ENCODE data around the gene SPATA31C1.

DNA sequence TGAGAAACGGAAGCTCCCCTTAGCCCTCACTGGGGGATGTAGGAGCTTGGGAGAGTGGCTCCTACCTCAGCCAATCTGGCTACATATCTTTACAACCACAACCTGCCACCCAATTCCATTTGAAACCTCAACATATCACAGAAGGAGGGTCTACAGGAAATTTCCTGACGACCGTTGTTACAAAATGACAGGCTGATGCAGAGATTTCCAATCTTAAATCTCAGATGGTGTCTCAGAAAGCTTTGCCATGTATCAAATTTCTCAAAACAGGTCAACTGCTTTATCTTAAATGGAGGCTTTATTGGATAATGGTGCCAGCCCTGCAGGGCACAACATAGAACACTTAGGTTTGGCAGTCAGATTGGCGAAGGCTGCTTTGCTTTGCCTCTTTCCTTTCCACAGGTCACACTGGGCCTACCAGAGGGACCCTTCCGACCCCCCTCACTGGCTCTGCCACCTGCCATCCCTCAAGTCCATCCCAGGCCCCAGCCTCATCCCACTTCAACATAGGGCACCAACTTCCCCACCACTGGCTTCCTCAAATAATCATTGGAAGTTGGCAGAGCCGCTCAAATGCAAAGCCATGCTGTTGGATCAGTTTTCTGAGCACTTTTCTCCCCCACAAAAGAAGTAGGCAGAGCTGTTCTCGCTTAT is 46.2 kb upstream of the SPATA31C1 start:
- TF ChIP-seq POLR2A (IDR thresholded peaks at IDR 0.05) = no peak
- TF ChIP-seq, protein P1, sequence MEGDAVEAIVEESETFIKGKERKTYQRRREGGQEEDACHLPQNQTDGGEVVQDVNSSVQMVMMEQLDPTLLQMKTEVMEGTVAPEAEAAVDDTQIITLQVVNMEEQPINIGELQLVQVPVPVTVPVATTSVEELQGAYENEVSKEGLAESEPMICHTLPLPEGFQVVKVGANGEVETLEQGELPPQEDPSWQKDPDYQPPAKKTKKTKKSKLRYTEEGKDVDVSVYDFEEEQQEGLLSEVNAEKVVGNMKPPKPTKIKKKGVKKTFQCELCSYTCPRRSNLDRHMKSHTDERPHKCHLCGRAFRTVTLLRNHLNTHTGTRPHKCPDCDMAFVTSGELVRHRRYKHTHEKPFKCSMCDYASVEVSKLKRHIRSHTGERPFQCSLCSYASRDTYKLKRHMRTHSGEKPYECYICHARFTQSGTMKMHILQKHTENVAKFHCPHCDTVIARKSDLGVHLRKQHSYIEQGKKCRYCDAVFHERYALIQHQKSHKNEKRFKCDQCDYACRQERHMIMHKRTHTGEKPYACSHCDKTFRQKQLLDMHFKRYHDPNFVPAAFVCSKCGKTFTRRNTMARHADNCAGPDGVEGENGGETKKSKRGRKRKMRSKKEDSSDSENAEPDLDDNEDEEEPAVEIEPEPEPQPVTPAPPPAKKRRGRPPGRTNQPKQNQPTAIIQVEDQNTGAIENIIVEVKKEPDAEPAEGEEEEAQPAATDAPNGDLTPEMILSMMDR (IDR thresholded peaks at IDR 0.05) = no peak
